ENCODE measurements around the gene CEBPG. TPM values are rescaled to one million over a fixed set of nuclear protein-coding genes. Genes with fewer than 3 reads are reported as not detected.
A peak's percentile ranks its signal among the peaks of the same experiment; 100 is the strongest.

CEBPG gene
- polyA plus RNA-seq (2014; cell fraction: cytosol; rRNA removed): 32.5 and 40.2 TPM in 2 replicates
- polyA plus RNA-seq (2014; cell fraction: nucleus; rRNA removed): 19.9 and 22.5 TPM in 2 replicates

DNA sequence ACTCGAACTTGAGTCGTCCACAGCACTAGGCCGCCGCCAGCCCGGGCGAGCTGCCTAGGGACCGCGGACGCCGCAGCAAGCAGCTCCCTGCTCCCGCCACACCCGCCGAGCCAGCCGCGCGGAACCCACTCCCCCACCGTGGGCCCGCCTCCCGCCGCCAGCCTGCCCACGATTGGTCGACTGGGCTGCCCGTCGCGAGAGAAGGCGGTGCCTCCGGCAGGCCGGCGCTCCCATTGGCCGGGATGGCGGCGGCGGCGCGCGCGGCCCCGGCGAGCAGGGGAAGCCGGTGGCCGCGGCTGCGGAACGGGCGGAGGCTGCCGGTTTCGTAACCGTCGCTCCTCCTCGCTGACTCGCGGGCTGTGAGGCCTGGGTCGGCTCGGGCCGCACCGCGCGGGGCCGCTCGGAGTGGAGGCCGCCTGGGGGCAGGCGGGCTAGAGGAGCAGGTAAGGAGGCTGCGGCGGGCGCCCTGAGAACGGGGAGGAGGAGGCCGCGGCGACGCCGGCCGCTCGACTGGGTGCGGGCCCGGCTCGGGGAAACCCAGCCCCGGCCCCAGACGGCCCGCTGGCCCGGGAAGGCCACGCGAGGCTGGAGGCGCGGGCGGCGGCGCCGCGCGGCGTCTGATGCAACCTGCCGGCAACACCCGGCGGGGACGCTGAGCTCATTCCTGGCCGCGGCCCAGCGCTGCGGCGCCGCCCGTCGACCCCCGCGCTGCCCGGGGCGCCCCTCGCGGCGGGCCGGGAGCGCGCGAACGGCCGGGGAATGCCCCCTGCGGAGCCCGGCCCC lies at the start of gene CEBPG:
CEBPG (plus strand) TSS at position 257 of the 783 bp plus-strand sequence. CDS start 5,531 bp downstream, outside the sequence.
- DNase-seq (ENCODE audit: low spot score): peak; percentile 87

DNA sequence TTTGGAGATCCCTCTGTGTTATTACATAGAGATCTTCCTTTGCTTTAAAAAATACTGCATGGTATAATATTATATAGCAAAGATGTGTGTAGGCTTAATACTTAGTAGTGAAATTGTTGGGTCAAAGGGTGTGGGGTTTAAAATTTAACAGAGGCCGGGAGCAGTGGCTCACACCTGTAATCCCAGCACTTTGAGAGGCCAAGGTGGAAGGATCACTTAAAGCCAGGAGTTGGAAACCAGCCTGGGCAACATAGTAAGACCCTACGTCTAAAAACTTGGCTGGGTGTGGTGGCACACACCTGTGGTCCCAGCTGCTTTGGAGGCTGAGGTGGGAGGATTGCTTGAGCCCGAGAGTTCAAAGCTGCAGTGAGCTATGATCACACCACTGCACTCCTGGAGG lies 48.9 kb upstream of the CEBPG start:
- no peak for DNase-seq (ENCODE audit: low spot score)

DNA sequence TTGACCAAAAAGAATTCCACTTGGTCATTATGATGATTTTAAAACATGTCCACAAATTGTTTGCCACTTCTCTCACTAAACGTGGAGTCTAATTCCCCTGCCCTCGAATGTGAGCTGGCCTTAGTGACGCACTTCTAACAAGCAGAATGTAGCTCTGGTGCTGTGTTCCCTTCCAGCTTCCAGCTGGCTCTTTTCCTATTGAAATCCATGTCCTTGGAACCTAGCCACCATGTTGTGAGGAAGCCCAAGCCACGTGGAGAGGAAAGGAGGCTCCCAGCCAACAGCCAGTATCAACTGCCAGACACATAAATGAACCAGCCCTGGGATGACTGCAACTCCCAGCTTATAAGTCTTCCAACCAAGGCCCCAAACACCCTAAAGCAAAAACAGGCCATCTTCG lies 47.6 kb upstream of the CEBPG start:
- DNase-seq (ENCODE audit: low spot score): no peak

DNA sequence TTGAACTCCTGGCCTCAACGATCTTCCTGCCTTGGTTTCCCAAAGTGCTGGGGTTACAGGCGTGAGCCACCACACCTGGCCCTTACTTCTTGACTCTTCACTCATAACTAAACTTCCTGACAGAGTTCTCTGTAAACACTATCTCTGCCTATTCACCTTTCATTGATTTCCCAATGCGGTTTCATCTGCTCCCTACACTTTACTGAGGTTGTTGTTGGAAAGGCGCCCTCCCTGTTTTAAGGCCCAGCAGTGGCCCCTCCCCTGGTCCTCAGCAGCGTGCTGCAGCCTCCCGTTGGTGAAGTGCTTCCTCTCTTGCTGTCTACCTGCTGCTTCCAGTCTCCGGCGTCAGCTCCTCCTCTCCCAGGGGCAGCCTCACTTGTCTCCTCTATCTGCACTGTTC lies 44.4 kb upstream of the CEBPG start:
- DNase-seq (ENCODE audit: low spot score): no peak

DNA sequence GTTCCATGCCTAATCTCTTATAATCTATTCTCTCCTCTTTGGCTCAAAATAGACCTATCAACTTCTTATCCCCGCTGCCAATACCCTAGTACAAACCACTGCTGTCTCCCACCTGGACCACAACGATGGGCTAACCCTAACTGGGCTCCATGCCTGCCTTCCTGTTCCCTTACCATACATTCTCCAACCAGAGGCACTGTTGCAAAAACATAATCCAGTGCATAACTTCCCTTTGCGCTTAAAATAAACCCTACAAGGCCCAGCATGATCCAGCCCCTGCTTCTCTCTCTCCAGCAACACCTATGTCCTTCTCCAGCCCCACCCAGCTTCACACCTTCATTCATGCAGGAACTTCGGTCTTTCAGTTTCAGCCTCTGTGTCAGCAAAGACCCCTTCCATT lies 43.8 kb upstream of the CEBPG start:
- no peak for DNase-seq (ENCODE audit: low spot score)

DNA sequence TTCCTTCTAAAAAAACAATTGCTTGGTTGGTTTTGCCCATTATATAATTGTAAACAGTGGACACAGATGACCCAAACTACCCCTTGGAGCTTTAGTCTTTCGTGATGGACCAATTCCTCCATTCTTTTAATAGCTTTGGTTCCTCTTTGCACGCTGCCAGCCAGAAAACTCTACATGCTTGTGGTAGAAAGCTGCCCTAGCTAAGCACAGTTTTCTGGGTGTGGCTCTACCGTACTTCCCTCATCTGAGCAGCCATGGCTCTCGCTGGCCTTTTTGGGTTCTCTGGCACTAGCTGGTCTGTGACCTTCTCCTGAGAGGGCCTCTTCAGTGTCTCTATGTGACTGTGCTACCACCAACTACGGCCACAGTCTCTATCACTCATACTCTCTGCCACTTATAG lies 41.3 kb upstream of the CEBPG start:
- no peak for DNase-seq (ENCODE audit: low spot score)

DNA sequence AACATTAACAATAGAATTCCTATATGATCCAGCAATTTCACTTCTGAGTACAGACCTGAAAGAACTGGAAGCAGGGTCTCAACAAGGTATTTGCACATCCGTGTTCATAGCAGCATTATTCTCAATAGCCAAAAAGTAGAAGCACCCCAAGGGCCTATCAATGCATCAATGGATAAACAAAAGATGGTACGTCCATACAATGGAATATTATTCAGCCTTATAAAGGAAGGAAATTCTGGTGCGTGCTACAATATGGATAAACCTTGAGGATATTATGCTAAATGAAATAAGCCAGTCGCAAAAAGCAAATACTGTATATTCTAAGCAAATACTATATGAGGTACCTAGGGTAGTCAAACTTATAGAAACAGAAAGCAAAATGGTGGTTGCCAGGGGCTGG lies 40.4 kb upstream of the CEBPG start:
- DNase-seq (ENCODE audit: low spot score): no peak

DNA sequence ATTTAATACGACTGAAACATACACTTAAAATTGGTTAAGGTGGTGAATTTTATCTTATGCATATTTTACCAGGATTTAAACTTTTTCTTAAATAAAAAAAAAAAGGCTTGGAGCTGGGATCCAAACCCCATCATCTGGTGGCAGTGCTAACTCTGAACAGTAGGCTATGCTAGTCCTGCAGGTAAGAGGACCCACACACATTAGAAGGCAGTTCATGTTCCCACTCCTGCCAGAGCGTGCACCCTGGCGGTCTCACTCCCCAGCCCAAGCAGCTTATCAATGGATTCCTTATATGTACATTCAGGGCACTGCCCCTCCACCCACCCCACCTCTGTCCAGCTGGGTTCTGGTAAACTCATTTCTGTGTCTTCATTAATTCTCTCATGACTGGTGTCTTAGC lies 39.9 kb upstream of the CEBPG start:
- no peak for DNase-seq (ENCODE audit: low spot score)

DNA sequence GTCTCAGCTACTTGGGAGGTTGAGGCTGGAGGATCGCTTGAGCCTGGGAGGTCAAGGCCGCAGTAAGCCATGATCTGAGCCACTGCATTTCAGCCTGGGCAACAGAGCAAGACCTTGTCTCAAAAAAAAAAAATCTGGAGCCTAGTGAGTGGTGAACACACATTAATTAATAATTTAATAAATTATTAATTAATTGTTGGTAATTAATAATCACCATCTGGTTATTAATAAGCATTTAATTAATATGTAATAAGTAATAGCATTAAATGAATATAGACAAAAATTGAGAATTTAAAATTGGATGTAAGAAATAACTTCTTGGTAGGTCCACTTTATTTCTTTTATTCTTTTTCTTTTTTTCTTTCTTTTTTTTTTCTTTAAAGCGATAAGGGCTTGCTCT lies 39.2 kb upstream of the CEBPG start:
- no peak for DNase-seq (ENCODE audit: low spot score)

DNA sequence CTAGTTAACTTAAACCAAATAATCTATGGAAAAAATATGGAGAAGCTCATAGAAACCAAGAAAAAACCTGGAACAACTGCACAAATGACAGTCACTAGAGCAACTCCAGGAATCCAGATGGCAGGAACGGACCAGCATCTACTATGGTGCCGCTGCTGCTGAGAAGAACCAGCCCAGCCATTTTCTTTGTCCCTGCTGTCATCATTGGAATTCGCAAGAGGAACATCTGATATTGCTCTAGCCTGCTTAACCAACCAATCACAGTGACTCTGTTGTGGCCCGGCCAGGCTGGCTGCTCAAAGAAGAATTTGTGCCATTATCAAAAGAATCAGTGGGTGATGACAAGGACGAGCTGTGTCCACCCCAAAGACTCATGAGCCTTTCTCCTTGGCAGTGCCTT lies 38.1 kb upstream of the CEBPG start:
- DNase-seq (ENCODE audit: low spot score): no peak

DNA sequence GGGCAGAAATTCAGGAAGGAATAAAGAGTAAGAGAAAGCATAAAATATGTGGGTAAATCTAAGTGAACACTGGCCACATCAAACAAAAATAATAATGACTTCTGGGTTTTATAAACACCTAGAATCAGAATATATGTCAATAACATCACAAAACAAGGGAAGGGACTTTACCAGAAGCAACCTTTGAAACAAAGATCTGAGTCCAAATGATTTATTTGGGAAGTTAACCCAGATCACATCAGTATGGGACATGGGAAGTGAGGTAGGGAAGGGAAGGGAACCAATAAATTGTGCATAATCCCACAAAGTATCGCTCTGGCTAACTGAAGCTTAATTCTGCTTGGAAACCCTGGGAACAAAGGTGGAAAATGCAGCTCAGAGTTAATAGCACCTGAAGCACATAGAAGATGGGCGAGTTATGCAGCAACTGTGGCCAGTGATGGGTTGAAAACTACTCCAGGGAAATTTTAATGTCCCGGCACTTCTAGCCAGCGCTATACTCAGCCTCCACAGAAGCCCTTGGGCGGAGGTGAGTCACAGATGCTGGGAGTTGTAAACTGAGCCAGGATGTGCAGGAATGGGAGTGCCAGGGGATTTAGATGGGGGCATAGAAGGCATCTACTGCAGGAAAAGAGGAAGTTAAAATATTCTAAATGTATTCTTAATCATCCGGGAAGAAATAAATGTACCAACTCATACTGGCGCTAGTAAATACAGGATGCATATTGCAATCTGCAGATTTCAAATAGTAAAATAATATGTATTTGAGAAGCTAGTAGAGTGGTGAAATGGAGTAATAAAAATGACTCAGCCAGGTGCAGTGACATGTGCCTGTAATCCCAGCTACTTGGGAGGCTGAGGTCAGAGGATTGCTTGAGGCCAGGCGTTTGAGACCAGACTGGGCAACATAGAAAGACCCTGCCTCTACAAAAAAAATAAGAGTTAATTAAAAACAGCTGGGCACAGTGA lies 34.2 kb upstream of the CEBPG start:
- no peak for DNase-seq (ENCODE audit: low spot score)

DNA sequence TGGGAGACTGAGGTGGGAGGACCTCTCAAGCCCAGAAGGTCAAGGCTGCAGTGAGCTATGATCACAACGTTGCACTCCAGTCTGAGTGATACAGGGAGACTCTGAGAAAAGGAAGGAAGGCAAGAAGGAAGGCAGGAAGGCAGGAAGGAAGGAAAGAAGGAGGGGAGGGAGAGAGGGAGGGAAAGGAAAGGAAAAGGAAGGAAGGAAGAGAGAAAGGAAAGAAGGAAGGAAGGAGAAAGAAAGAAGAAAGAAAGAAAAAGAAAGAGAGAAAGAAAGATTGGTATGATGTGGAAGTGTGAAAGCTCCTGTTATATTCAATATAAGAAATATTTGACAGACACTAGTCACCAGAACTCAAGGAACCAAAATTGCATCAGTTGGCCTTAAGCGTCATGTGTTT lies 32.5 kb upstream of the CEBPG start:
- no peak for DNase-seq (ENCODE audit: low spot score)

DNA sequence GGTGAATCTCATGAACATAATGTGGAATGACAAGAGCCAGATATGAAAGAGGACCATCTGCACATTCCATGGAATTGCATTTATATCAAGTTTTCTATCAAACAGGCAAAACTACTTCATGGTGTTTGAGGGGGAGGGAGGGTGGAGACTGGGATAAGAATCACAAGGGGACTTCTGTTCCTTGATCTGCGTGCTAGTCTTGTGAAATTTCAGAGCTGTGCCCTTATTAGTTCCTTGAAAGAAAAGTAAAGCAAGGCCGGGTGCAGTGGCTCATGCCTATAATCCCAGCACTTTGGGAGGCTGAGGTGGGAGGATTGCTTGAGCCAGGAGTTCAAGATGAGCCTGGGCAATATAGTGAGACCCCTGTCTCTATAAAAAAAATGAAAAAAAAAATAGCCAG lies 30.2 kb upstream of the CEBPG start:
- no peak for DNase-seq (ENCODE audit: low spot score)

DNA sequence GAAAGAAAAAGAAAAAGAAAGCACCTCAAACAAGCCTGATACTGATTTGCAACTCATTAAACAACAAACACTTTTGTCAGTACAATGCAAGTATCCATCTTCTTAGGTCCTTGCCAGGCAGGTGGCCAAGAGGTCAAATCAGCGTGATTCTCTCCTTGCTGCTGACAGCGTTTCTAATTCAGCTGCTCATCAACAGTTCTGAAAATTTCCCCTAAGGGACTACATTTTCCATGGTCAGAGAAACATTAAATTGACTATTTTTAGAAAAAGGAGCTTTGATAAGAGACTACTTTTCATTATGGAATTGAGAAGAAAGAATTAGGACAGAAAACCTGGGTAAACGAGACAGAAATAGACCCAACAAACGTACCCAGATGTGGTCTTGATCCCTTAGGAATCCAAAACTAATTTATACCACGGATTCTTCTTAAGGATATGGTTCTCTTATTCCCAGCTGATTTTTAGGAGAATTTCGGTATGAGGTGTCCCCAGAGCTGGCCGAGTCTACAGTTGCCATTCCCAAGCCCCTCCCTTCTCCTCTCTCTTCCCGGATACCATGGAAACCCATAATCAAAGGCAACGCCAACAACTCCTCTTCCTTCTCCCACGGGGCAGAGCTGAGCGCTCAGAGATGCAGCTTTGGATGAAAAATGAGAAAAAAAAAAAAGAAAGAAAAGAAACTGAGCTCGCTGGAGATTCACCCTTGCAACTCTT lies 29.5 kb upstream of the CEBPG start:
- no peak for DNase-seq (ENCODE audit: low spot score)

DNA sequence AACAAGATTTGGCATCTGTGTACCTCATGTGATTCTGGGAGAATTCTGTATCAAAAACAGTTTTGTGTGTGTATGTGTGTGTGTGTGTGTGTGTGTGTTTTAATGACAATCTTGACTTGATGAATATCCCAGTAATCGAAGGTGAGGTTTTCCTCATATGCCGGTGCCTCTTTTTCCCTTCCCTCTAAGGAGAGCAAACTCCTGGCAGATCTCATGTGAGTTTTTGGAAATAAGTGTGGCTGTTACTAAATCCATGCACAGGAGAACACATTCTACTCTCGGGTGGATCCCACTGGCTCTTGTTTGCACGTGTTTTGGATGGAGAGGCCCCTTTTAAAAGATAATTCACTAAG lies 29.0 kb upstream of the CEBPG start:
- DNase-seq (ENCODE audit: low spot score): no peak

DNA sequence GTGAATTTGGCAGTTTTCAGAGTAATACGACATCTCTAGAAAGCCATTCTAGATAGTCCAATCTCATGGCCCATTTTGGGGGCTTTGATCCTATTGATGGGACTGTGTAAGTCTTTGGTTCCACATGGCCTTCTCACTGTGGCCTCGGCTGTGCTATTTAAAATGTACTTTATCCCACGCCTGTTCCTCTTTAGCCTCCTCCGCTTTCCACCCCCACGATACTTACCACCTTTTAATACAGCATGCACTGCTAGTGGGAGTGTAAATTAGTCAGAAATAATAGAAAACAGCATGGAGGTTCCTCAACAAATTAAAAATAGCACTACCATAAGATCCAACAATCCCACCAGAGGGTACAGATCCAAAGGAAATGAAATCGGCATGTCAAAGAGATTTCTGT lies 28.3 kb upstream of the CEBPG start:
- no peak for DNase-seq (ENCODE audit: low spot score)

DNA sequence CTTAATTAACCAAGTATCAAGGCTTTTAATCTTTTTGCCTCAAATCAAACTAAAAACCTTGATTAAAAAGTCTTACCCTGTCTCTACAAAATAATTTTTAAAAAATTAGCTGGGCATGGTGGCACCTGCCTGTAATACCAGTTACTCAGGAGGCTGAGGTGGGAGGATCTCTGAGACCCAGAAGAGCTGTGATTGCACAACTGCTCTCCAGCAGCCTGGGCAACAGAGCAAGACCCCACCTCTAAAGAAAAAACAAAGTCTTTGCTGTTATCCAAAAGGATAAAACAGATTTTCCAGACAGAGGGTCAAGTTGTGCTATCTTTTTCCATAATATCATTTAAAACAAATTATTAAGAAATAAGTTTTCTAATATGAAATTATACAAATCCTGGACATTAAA lies 26.8 kb upstream of the CEBPG start:
- DNase-seq (ENCODE audit: low spot score): no peak

DNA sequence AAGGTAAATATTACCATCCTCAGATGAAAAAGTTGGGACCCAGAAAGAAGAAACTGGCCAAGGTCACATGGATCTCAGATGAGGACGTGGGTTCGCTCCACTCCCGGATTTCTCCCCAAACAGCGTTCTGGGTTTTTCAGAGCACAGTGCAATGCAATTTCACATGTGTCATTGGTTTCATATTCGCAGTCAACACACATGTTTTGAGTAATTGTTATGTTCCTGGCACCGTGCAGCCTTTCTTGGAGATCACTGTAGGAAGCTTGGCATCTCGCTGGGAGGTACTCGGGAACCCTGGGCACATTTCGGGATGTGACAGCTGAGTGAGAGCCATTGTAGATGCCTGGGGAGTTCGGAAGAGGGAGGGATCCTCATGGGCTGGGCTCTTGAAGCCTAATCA lies 26.2 kb upstream of the CEBPG start:
- no peak for DNase-seq (ENCODE audit: low spot score)

DNA sequence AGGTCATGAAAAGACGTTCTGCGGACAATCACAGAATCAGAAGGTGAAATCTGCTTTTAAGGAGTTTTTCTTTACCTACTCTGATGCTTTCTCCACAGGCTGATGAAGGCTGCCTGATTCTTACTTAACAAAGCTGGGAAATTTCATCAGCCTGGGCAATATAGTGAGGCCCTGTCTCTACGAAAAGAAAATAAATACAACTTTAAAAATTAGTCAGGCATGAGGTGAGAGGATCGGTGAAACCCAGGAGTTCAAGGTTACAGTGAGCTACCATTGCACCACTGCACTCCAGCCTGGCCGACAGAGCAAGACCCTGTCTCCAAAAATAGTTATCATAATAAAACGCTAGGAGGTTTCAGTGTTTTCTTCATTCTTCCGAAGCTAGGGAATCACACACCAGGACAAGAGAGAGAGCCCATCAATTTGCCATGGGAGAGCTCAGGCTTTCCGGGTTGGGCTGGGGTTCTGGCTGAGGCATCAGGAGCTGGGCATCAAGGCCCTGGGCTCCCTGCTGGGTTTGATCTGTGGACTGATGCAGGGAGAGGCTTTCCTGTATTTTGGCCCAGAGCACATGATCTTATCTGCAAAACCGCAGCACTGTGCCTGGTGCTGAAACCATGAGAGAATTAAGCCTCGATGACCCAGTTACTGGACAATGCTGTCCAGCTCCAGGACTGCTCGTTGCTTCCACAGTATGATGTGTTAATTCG lies 25.1 kb upstream of the CEBPG start:
- DNase-seq (ENCODE audit: low spot score): no peak

DNA sequence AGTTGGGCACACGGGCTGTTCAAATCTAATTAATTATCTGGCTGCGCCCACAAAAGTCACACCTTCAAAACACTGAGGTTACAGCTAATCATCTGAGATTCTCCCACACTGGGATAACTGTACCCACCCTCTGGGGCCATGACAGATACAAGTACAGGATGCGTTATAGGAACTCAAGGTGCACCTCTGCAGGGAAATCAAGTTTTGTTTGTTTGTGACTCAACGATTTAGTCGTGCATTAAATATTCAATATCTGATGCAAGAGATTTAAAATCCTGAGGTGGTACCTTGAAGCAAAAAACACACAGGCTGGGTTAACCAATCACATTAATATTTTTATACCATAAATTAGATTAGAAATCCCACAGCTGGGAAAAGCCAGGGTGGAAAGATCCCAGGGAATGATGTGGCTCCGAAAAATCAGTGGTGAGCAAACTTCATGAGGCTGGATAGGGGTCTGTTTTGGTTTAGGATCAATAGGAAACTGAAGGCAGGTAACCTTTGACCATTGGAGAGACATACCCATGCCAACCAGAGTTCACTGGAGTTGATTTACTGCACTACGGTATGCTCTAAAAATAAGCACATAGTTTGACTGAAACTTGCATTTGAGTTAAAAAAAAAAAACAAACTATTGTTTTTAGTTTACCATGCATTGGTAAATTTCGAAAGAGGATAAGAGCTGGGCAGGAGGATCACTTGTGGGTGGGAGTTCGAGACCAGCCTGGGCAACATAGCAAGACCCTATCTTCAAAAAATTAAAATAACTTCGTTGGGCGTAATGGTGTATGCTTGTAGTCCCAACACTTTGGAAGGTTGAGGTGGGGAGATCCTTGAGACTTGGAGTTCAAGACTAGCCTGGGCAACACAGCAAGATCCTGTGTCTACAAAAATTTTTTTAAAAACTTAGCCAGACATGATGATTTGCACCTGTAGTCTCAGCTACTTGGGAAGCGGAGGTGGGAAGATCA lies 23.9 kb upstream of the CEBPG start:
- no peak for DNase-seq (ENCODE audit: low spot score)

Data from SK-N-DZ (cell line).